B cell (primary cell): ENCODE data around the gene EXD3. TPM values are rescaled to one million over a fixed set of nuclear protein-coding genes. Genes with fewer than 3 reads are reported as not detected.

Experiments
- ATAC-seq: fragments of 200-7000 bp; cut with Tn5 transposase; one replicate; pipeline ENCODE4 v1.10.0; 2021; ENCODE audit warnings: low read depth, mild to moderate bottlenecking, moderate number of reproducible peaks, moderate library complexity
- CTCF ChIA-PET: fragments of 350-600 bp; sonication (Branson Sonifier 250); formaldehyde crosslinking; loops from one replicate; lab custom pipeline; 2021; ENCODE audit warnings: antibody characterized with exemption, inconsistent platforms; lab: Charles Lee
- POLR2A ChIA-PET: fragments of 350-600 bp; sonication (Branson Sonifier 250); formaldehyde crosslinking; loops from one replicate; lab custom pipeline; 2021; ENCODE audit warnings: antibody characterized with exemption; lab: Charles Lee
- DNase-seq: peaks from one replicate; pipeline ENCODE4 v3.0.0; 2013
- H2AFZ ChIP-seq: 2 replicates; pipeline ENCODE4 v1.6.1; 2012; ENCODE audit warnings: mild to moderate bottlenecking, low read depth, low read length; ENCODE audit not compliant: insufficient read depth, poor library complexity, severe bottlenecking
- H3K27ac ChIP-seq, 2 donors: 1 replicate in 1 of 2; 2 replicates in 1 of 2; pipeline ENCODE4 v1.5.1; 2012 to 2013; ENCODE audit warnings: low read length in 2 of 2, mild to moderate bottlenecking in 2 of 2, moderate library complexity in 1 of 2
- H3K27me3 ChIP-seq, 4 experiments: fragments of 200-600 bp in 1 of 4; sonication (generic) in 1 of 4; replicated peaks in 1 of 4; 1 replicate in 2 of 4; 2 replicates in 2 of 4; pipeline versions ENCODE4 v1.6.1 to v1.7.0; 2013 to 2016; ENCODE audit warnings: low read length in 3 of 4, mild to moderate bottlenecking in 2 of 4, mixed read lengths in 1 of 4, moderate library complexity in 1 of 4; ENCODE audit not compliant: insufficient read depth in 4 of 4, control insufficient read depth in 3 of 4; ENCODE audit errors: control extremely low read depth in 1 of 4
- H3K36me3 ChIP-seq, 2 experiments: replicated peaks in 1 of 2; 1 replicate in 1 of 2; 2 replicates in 1 of 2; pipeline versions ENCODE4 v1.6.1 to v1.7.1; 2013; ENCODE audit warnings: low read length in 1 of 2; ENCODE audit not compliant: insufficient read depth in 2 of 2, control insufficient read depth in 1 of 2; ENCODE audit errors: control extremely low read depth in 1 of 2, extremely low read depth in 1 of 2
- H3K4me1 ChIP-seq, 2 donors: fragments of 200-600 bp in 1 of 2; sonication (generic) in 1 of 2; 1 replicate in 1 of 2; 2 replicates in 1 of 2; pipeline versions ENCODE4 v1.5.1 to v1.6.1; 2013 to 2017; ENCODE audit warnings: low read length in 2 of 2; ENCODE audit not compliant: control insufficient read depth in 2 of 2, insufficient read depth in 2 of 2
- H3K4me2 ChIP-seq: replicated peaks from 2 replicates; pipeline ENCODE3; 2012; ENCODE audit warnings: mild to moderate bottlenecking, low read depth, low read length; ENCODE audit not compliant: poor library complexity, severe bottlenecking
- H3K4me3 ChIP-seq, 5 experiments: fragments of 200-600 bp in 1 of 5; sonication (generic) in 1 of 5; 1 replicate in 3 of 5; 2 replicates in 2 of 5; pipeline versions ENCODE4 v1.5.1 to v1.7.0; 2011 to 2016; ENCODE audit warnings: low read length in 4 of 5, mild to moderate bottlenecking in 4 of 5, low read depth in 2 of 5, control low read depth in 1 of 5, moderate library complexity in 1 of 5; ENCODE audit not compliant: insufficient read depth in 1 of 5; ENCODE audit errors: control extremely low read depth in 1 of 5, extremely low read depth in 1 of 5
- H3K79me2 ChIP-seq: fragments of 200-600 bp; sonication (generic); one replicate; pipeline ENCODE4 v1.6.0; 2016; ENCODE audit warnings: low read length; ENCODE audit not compliant: control insufficient read depth, insufficient read depth
- H3K9ac ChIP-seq: fragments of 200-600 bp; sonication (generic); 2 replicates; pipeline ENCODE4 v1.6.1; 2017; ENCODE audit warnings: mild to moderate bottlenecking, low read length, moderate library complexity
- H3K9me3 ChIP-seq, 3 donors: one replicate each; pipeline versions ENCODE4 v1.6.1 to v1.7.1; 2013; ENCODE audit warnings: low read length in 2 of 3; ENCODE audit not compliant: control insufficient read depth in 2 of 3, insufficient read depth in 1 of 3; ENCODE audit errors: control extremely low read depth in 1 of 3
- H4K20me1 ChIP-seq: 2 replicates; pipeline ENCODE4 v1.6.0; 2012; ENCODE audit warnings: mild to moderate bottlenecking, low read length; ENCODE audit not compliant: insufficient read depth, control insufficient read depth, poor library complexity, severe bottlenecking
- H3K27ac Mint-ChIP-seq: one replicate; pipeline ENCODE4 v1.8.0; 2021; ENCODE audit warnings: mixed read lengths
- H3K27me3 Mint-ChIP-seq: one replicate; pipeline ENCODE4 v1.8.0; 2021; ENCODE audit warnings: mixed read lengths
- H3K4me1 Mint-ChIP-seq: one replicate; pipeline ENCODE4 v1.8.0; 2021; ENCODE audit warnings: mixed read lengths
- H3K4me3 Mint-ChIP-seq: one replicate; pipeline ENCODE4 v1.8.0; 2021; ENCODE audit warnings: mixed read lengths
- H3K9me3 Mint-ChIP-seq: one replicate; pipeline ENCODE4 v1.8.0; 2022; ENCODE audit warnings: mixed read lengths; ENCODE audit not compliant: insufficient read depth
- CTCF ChIP-seq: fragments of 200-600 bp; IDR thresholded peaks from one replicate; pipeline ENCODE4 v1.8.0; 2022; ENCODE audit warnings: antibody characterized with exemption, mild to moderate bottlenecking
- EZH2 ChIP-seq: IDR thresholded peaks from 2 replicates; pipeline ENCODE4 v1.6.1; 2012; ENCODE audit warnings: borderline replicate concordance, low read depth, mild to moderate bottlenecking, moderate library complexity, low read length; ENCODE audit not compliant: insufficient read depth, poor library complexity, severe bottlenecking
- whole genome bisulfite sequencing: methylation state at CpG from one replicate; pipeline ENCODE4 v1.1.5; 2013; ENCODE audit warnings: missing lambda C conversion rate; ENCODE audit not compliant: insufficient coverage; 5-methylcytosine and 5-hydroxymethylcytosine counted together
- intact Hi-C: fragments of 100-400 bp; cut with micrococcal nuclease; formaldehyde crosslinking; loops from one replicate; pipeline ENCODE4 v1.10.0; 2022
- polyA plus RNA-seq: library from polyadenylated mRNA; depleted of rRNA; stranded (reverse); fragments of >200 nt; gene quantifications from 2 replicates; pipeline ENCODE4 v1.2.3, GENCODE V29; 2012
- total RNA-seq, 2 donors: library from RNA; stranded (reverse); fragments of 120-200 nt in 1 of 2; gene quantifications; 1 replicate in 1 of 2; 2 replicates in 1 of 2; pipeline versions ENCODE4 v1.2.3 to v1.2.4, GENCODE V29; 2013 to 2022

The EXD3 gene
- total and polyA plus RNA-seq, 2 donors (not counting 1 experiment from before 2014, with no cell fraction given): 22.5 to 23.7 TPM

- ATAC-seq (no peak), DNase-seq (no peak)
- H3K9me3 ChIP-seq: peaks cover 0 to 2% (median 0%) of the 10 kb centered on the region in 3 donors
- no peak overlapping the region for H3K9ac ChIP-seq
- peaks cover 17% of the 10 kb centered on the region for H3K4me1 Mint-ChIP-seq
- no peaks in the 10 kb centered on the region for H3K9me3 Mint-ChIP-seq
- POLR2A ChIA-PET: no interaction called here
- no peak overlapping the region for H3K27ac ChIP-seq
- peaks cover 0 to 20% (median 8%) of the 10 kb centered on the region in 4 experiments for H3K27me3 ChIP-seq
- 80% methylated on average over 9 of the region's 10 CpGs for WGBS
- intact Hi-C loops: no loop called here
- H2AFZ ChIP-seq: no peak overlapping the region
- H3K4me3 Mint-ChIP-seq: no peak overlapping the region
- no peak overlapping the region for H3K4me3 ChIP-seq
- TF ChIP-seq EZH2 (no peak), CTCF (no peak)
- H3K27me3 Mint-ChIP-seq: no peaks in the 10 kb centered on the region
- peaks cover 31% of the 10 kb centered on the region for H3K79me2 ChIP-seq
- H3K4me1 ChIP-seq: peaks cover 12 to 22% of the 10 kb centered on the region in 2 donors
- CTCF ChIA-PET: interaction anchor here (2.2 kb wide), 1 partner anchor 10 kb away, joined by 11 read pairs; the partner anchor contains the start of genes EXD3 and NOXA1
- H3K36me3 ChIP-seq: no peaks in the 10 kb centered on the region
- H3K4me2 ChIP-seq: no peak overlapping the region
- H4K20me1 ChIP-seq: peaks cover 63% of the 10 kb centered on the region
- H3K27ac Mint-ChIP-seq: no peak overlapping the region
Measured at GRCh38 chr9:137412431-137412830, 10.5 kb downstream of the EXD3 start.

- Mint-ChIP-seq H3K4me1 (peaks cover 17% of the 10 kb centered on the region), H3K4me3 (peak overlapping the region; percentile 37), H3K27me3 (no peaks in the 10 kb centered on the region), H3K9me3 (no peaks in the 10 kb centered on the region), H3K27ac (no peak overlapping the region)
- DNase-seq (peak; percentile 50), ATAC-seq (peak; percentile 56)
- H4K20me1 ChIP-seq: peaks cover 63% of the 10 kb centered on the region
- H3K79me2 ChIP-seq: peaks cover 25% of the 10 kb centered on the region
- intact Hi-C loops: no loop called here
- WGBS: 15% methylated on average over 22 of the region's 30 CpGs
- peaks cover 0 to 24% (median 10%) of the 10 kb centered on the region in 4 experiments for H3K27me3 ChIP-seq
- TF ChIP-seq CTCF (no peak), EZH2 (no peak)
- peak overlapping the region; percentile 65 for H3K4me2 ChIP-seq
- no peaks in the 10 kb centered on the region for H3K36me3 ChIP-seq
- H3K4me1 ChIP-seq: peaks cover 18 to 27% of the 10 kb centered on the region in 2 donors
- no peak overlapping the region for H2AFZ ChIP-seq
- CTCF ChIA-PET: interaction anchor here (2.2 kb wide), 1 partner anchor 11 kb away, joined by 11 read pairs; the partner anchor contains the start of genes EXD3 and NOXA1
- no peak overlapping the region for H3K9ac ChIP-seq
- H3K9me3 ChIP-seq: peaks cover 0 to 2% (median 0%) of the 10 kb centered on the region in 3 donors
- no peak overlapping the region for H3K4me3 ChIP-seq
- POLR2A ChIA-PET: no interaction called here
- no peak overlapping the region for H3K27ac ChIP-seq
Measured at GRCh38 chr9:137411645-137412380, 11.1 kb downstream of the EXD3 start.
